ENCODE data around the gene EIF4G3. TPM values are rescaled to one million over a fixed set of nuclear protein-coding genes. Genes with fewer than 3 reads are reported as not detected.

The EIF4G3 gene
- total and polyA plus RNA-seq, 2 donors (not counting 1 experiment from before 2014, with no cell fraction given), result 33.6 to 76.0 TPM

DNA sequence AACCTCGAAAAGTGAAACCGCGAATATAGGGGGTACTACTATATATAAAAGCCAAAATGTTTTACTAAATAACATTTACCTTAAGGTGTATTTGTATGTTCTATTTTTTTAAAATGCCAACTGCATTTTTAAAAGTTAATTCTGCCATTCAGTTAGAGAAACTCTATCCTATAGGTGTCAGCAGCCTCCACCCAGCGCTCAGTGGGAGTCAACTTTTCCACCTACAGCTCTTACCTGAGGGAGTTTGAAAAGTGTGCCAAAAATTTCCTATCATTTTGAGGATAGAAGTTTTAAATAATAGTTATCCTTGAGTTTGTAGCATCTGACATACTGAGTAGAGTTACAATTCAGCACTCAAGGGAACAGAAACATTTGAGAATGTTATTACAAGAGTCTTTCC lies 383.5 kb downstream of the EIF4G3 start:
- Histone ChIP-seq H3K4me1 (ENCODE audit: control insufficient read depth in 2 of 2, insufficient read depth in 2 of 2, low read length in 2 of 2) (peaks cover 0 to 2% of the 10 kb centered on the region in 2 donors), H3K27ac (ENCODE audit: low read length in 2 of 2) (no peak overlapping the region), H2AFZ (ENCODE audit: insufficient read depth, low read depth, low read length, poor library complexity, severe bottlenecking) (no peak overlapping the region), H3K79me2 (ENCODE audit: control insufficient read depth, insufficient read depth, low read length) (no peaks in the 10 kb centered on the region), H3K4me2 (replicated peaks; ENCODE audit: low read depth, low read length, poor library complexity, severe bottlenecking) (no peak overlapping the region), H3K36me3 (replicated peaks in 1 of 2; ENCODE audit: control extremely low read depth in 1 of 2, control insufficient read depth in 1 of 2, extremely low read depth in 1 of 2, insufficient read depth in 2 of 2, low read length in 1 of 2) (no peaks in the 10 kb centered on the region), H4K20me1 (ENCODE audit: control insufficient read depth, insufficient read depth, low read length, poor library complexity, severe bottlenecking) (no peaks in the 10 kb centered on the region), H3K9ac (ENCODE audit: low read length) (no peak overlapping the region), H3K27me3 (replicated peaks in 1 of 4; ENCODE audit: control extremely low read depth in 1 of 4, control insufficient read depth in 3 of 4, insufficient read depth in 4 of 4, low read length in 3 of 4) (no peaks in the 10 kb centered on the region), H3K9me3 (ENCODE audit: control extremely low read depth in 1 of 3, control insufficient read depth in 2 of 3, insufficient read depth in 1 of 3, low read length in 2 of 3) (no peaks in the 10 kb centered on the region), H3K4me3 (ENCODE audit: control extremely low read depth in 1 of 5, extremely low read depth in 1 of 5, insufficient read depth in 1 of 5, low read depth in 2 of 5, low read length in 4 of 5) (no peak overlapping the region)
- peaks cover 1% of the 10 kb centered on the region for H3K4me1 Mint-ChIP-seq
- whole genome bisulfite sequencing (ENCODE audit: insufficient coverage), result no CpG with 5 or more reads among the region's 4 CpGs
- DNase-seq, result no peak
- ATAC-seq (ENCODE audit: low read depth), result no peak
- no peak overlapping the region for H3K27ac Mint-ChIP-seq
- TF ChIP-seq CTCF (IDR thresholded peaks at IDR 0.05) (no peak), EZH2 (IDR thresholded peaks at IDR 0.05; ENCODE audit: borderline replicate concordance, insufficient read depth, low read depth, low read length, poor library complexity, severe bottlenecking) (no peak)
- intact Hi-C loops (cut with micrococcal nuclease), result no loop called here
- no peaks in the 10 kb centered on the region for H3K9me3 Mint-ChIP-seq (ENCODE audit: insufficient read depth)
- ChIA-PET CTCF (no interaction called here), POLR2A (no interaction called here)
- H3K4me3 Mint-ChIP-seq, result no peak overlapping the region
- no peaks in the 10 kb centered on the region for H3K27me3 Mint-ChIP-seq

DNA sequence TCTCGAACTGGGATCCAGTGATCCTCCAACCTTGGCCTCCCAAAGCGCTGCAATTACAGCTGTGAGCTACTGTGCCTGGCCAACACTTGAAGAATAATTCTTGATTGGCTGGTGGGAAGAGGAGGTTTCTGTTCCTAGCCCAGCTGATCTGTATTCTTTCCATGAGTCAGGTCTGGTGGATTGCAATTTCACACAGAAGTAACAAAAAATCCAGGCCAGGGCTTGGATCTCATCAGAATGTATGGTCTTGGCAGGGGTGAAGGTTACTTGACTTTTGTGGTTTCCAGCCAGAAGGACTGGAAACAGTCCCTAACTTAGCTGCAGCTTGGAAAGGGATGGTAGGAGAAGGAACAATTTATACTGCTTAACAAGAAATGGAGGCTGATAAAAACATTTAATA lies 384.5 kb downstream of the EIF4G3 start:
- Mint-ChIP-seq H3K4me1 (peaks cover 10% of the 10 kb centered on the region), H3K4me3 (no peak overlapping the region), H3K9me3 (ENCODE audit: insufficient read depth) (no peaks in the 10 kb centered on the region), H3K27me3 (no peaks in the 10 kb centered on the region), H3K27ac (no peak overlapping the region)
- no peak for DNase-seq
- no CpG with 5 or more reads among the region's 2 CpGs for WGBS (ENCODE audit: insufficient coverage)
- Histone ChIP-seq H3K36me3 (replicated peaks in 1 of 2; ENCODE audit: control extremely low read depth in 1 of 2, control insufficient read depth in 1 of 2, extremely low read depth in 1 of 2, insufficient read depth in 2 of 2, low read length in 1 of 2) (no peaks in the 10 kb centered on the region), H3K27ac (ENCODE audit: low read length in 2 of 2) (no peak overlapping the region), H3K4me2 (replicated peaks; ENCODE audit: low read depth, low read length, poor library complexity, severe bottlenecking) (no peak overlapping the region), H2AFZ (ENCODE audit: insufficient read depth, low read depth, low read length, poor library complexity, severe bottlenecking) (no peak overlapping the region), H3K9ac (ENCODE audit: low read length) (no peak overlapping the region), H3K9me3 (ENCODE audit: control extremely low read depth in 1 of 3, control insufficient read depth in 2 of 3, insufficient read depth in 1 of 3, low read length in 2 of 3) (no peaks in the 10 kb centered on the region), H3K79me2 (ENCODE audit: control insufficient read depth, insufficient read depth, low read length) (no peaks in the 10 kb centered on the region), H3K27me3 (replicated peaks in 1 of 4; ENCODE audit: control extremely low read depth in 1 of 4, control insufficient read depth in 3 of 4, insufficient read depth in 4 of 4, low read length in 3 of 4) (no peaks in the 10 kb centered on the region), H4K20me1 (ENCODE audit: control insufficient read depth, insufficient read depth, low read length, poor library complexity, severe bottlenecking) (no peaks in the 10 kb centered on the region), H3K4me3 (ENCODE audit: control extremely low read depth in 1 of 5, extremely low read depth in 1 of 5, insufficient read depth in 1 of 5, low read depth in 2 of 5, low read length in 4 of 5) (no peak overlapping the region), H3K4me1 (ENCODE audit: control insufficient read depth in 2 of 2, insufficient read depth in 2 of 2, low read length in 2 of 2) (peaks cover 7 to 8% of the 10 kb centered on the region in 2 donors)
- intact Hi-C loops (cut with micrococcal nuclease), result no loop called here
- no peak for ATAC-seq (ENCODE audit: low read depth)
- ChIA-PET POLR2A (no interaction called here), CTCF (no interaction called here)
- TF ChIP-seq EZH2 (IDR thresholded peaks at IDR 0.05; ENCODE audit: borderline replicate concordance, insufficient read depth, low read depth, low read length, poor library complexity, severe bottlenecking) (no peak), CTCF (IDR thresholded peaks at IDR 0.05) (no peak)
